Measurements from ENCODE around the gene MYO16. TPM values are rescaled to one million over a fixed set of nuclear protein-coding genes. Genes with fewer than 3 reads are reported as not detected.

Gene MYO16
- total RNA-seq, 3 donors from 2014 or later = 0.08 TPM; not detected in 2

- ATAC-seq (no peak), DNase-seq (no peak)
- Mint-ChIP-seq H3K27me3 (ENCODE audit: low read depth) (peaks cover 4% of the 10 kb centered on the region), H3K36me3 (ENCODE audit: insufficient read depth) (no peaks in the 10 kb centered on the region), H3K4me1 (ENCODE audit: low read depth) (no peaks in the 10 kb centered on the region), H3K4me3 (no peak overlapping the region), H3K9me3 (peaks cover 7% of the 10 kb centered on the region)
Observed at GRCh38 chr13:108741930-108742329, 112.5 kb downstream of the MYO16 start.

- Mint-ChIP-seq H3K27me3 (ENCODE audit: low read depth) (peaks cover 7% of the 10 kb centered on the region), H3K4me1 (ENCODE audit: low read depth) (no peaks in the 10 kb centered on the region), H3K9me3 (peaks cover 6% of the 10 kb centered on the region), H3K36me3 (ENCODE audit: insufficient read depth) (no peaks in the 10 kb centered on the region), H3K4me3 (no peak overlapping the region)
- DNase-seq (no peak), ATAC-seq (no peak)
Observed at GRCh38 chr13:108742701-108743451, 113.5 kb downstream of the MYO16 start.

- H3K9me3 Mint-ChIP-seq = peaks cover 6% of the 10 kb centered on the region
- ATAC-seq (no peak), DNase-seq (no peak)
- H3K27me3 Mint-ChIP-seq (ENCODE audit: low read depth) = peaks cover 7% of the 10 kb centered on the region
- no peaks in the 10 kb centered on the region for H3K4me1 Mint-ChIP-seq (ENCODE audit: low read depth)
- H3K36me3 Mint-ChIP-seq (ENCODE audit: insufficient read depth) = no peaks in the 10 kb centered on the region
- no peak overlapping the region for H3K4me3 Mint-ChIP-seq
Observed at GRCh38 chr13:108743522-108743921, 114.1 kb downstream of the MYO16 start.

GRCh38 chr13:108747843-108748242, 118.4 kb downstream of the MYO16 start:
- Mint-ChIP-seq H3K4me3 (no peak overlapping the region), H3K27me3 (ENCODE audit: low read depth) (peaks cover 7% of the 10 kb centered on the region), H3K9me3 (peaks cover 6% of the 10 kb centered on the region), H3K4me1 (ENCODE audit: low read depth) (no peaks in the 10 kb centered on the region), H3K36me3 (ENCODE audit: insufficient read depth) (no peaks in the 10 kb centered on the region)
- ATAC-seq (no peak), DNase-seq (no peak)

GRCh38 chr13:108752276-108752675, 122.9 kb downstream of the MYO16 start:
- DNase-seq (no peak), ATAC-seq (no peak)

GRCh38 chr13:108755083-108755482, 125.7 kb downstream of the MYO16 start:
- H3K9me3 Mint-ChIP-seq = no peaks in the 10 kb centered on the region
- ATAC-seq (no peak), DNase-seq (no peak)
- no peaks in the 10 kb centered on the region for H3K36me3 Mint-ChIP-seq (ENCODE audit: insufficient read depth)
- no peaks in the 10 kb centered on the region for H3K4me1 Mint-ChIP-seq (ENCODE audit: low read depth)
- no peak overlapping the region for H3K4me3 Mint-ChIP-seq
- H3K27me3 Mint-ChIP-seq (ENCODE audit: low read depth) = no peaks in the 10 kb centered on the region

More at GRCh38 chr13:108752276-108752675, 122.9 kb downstream of the MYO16 start:
- peaks cover 3% of the 10 kb centered on the region for H3K27me3 Mint-ChIP-seq (ENCODE audit: low read depth)
- H3K4me3 Mint-ChIP-seq = no peak overlapping the region
- H3K4me1 Mint-ChIP-seq (ENCODE audit: low read depth) = no peaks in the 10 kb centered on the region
- H3K9me3 Mint-ChIP-seq = no peaks in the 10 kb centered on the region
- no peaks in the 10 kb centered on the region for H3K36me3 Mint-ChIP-seq (ENCODE audit: insufficient read depth)

GRCh38 chr13:108760129-108760528, 130.7 kb downstream of the MYO16 start:
- Mint-ChIP-seq H3K4me3 (no peak overlapping the region), H3K27me3 (ENCODE audit: low read depth) (no peaks in the 10 kb centered on the region)
- DNase-seq = no peak

GRCh38 chr13:108760541-108760940, 131.1 kb downstream of the MYO16 start:
- no peaks in the 10 kb centered on the region for H3K9me3 Mint-ChIP-seq
- no peaks in the 10 kb centered on the region for H3K36me3 Mint-ChIP-seq (ENCODE audit: insufficient read depth)
- H3K4me3 Mint-ChIP-seq = no peak overlapping the region
- no peak for DNase-seq
- no peaks in the 10 kb centered on the region for H3K27me3 Mint-ChIP-seq (ENCODE audit: low read depth)
- ATAC-seq = no peak
- no peaks in the 10 kb centered on the region for H3K4me1 Mint-ChIP-seq (ENCODE audit: low read depth)

More at GRCh38 chr13:108760129-108760528, 130.7 kb downstream of the MYO16 start:
- H3K9me3 Mint-ChIP-seq = no peaks in the 10 kb centered on the region
- H3K36me3 Mint-ChIP-seq (ENCODE audit: insufficient read depth) = no peaks in the 10 kb centered on the region
- ATAC-seq = no peak
- no peaks in the 10 kb centered on the region for H3K4me1 Mint-ChIP-seq (ENCODE audit: low read depth)

- no peaks in the 10 kb centered on the region for H3K9me3 Mint-ChIP-seq
- H3K4me3 Mint-ChIP-seq = no peak overlapping the region
- H3K4me1 Mint-ChIP-seq (ENCODE audit: low read depth) = no peaks in the 10 kb centered on the region
- H3K36me3 Mint-ChIP-seq (ENCODE audit: insufficient read depth) = no peaks in the 10 kb centered on the region
- DNase-seq = no peak
- no peak for ATAC-seq
- no peaks in the 10 kb centered on the region for H3K27me3 Mint-ChIP-seq (ENCODE audit: low read depth)
Observed at GRCh38 chr13:108768035-108768434, 138.6 kb downstream of the MYO16 start.

GRCh38 chr13:108769213-108770070, 140.0 kb downstream of the MYO16 start:
- Mint-ChIP-seq H3K4me3 (no peak overlapping the region), H3K27me3 (ENCODE audit: low read depth) (no peaks in the 10 kb centered on the region), H3K36me3 (ENCODE audit: insufficient read depth) (no peaks in the 10 kb centered on the region), H3K4me1 (ENCODE audit: low read depth) (no peaks in the 10 kb centered on the region), H3K9me3 (no peaks in the 10 kb centered on the region)
- ATAC-seq (no peak), DNase-seq (no peak)

- H3K4me3 Mint-ChIP-seq = no peak overlapping the region
- no peak for DNase-seq
- no peaks in the 10 kb centered on the region for H3K27me3 Mint-ChIP-seq (ENCODE audit: low read depth)
- H3K36me3 Mint-ChIP-seq (ENCODE audit: insufficient read depth) = no peaks in the 10 kb centered on the region
- H3K4me1 Mint-ChIP-seq (ENCODE audit: low read depth) = no peaks in the 10 kb centered on the region
- no peaks in the 10 kb centered on the region for H3K9me3 Mint-ChIP-seq
- ATAC-seq = no peak
Observed at GRCh38 chr13:108775597-108775996, 146.2 kb downstream of the MYO16 start.

GRCh38 chr13:108776650-108777049, 147.2 kb downstream of the MYO16 start:
- no peaks in the 10 kb centered on the region for H3K27me3 Mint-ChIP-seq (ENCODE audit: low read depth)
- no peak for ATAC-seq

GRCh38 chr13:108777421-108778420, 148.3 kb downstream of the MYO16 start:
- no peaks in the 10 kb centered on the region for H3K36me3 Mint-ChIP-seq (ENCODE audit: insufficient read depth)
- ATAC-seq = no peak
- H3K9me3 Mint-ChIP-seq = no peaks in the 10 kb centered on the region
- no peaks in the 10 kb centered on the region for H3K4me1 Mint-ChIP-seq (ENCODE audit: low read depth)
- no peaks in the 10 kb centered on the region for H3K27me3 Mint-ChIP-seq (ENCODE audit: low read depth)
- H3K4me3 Mint-ChIP-seq = no peak overlapping the region
- no peak for DNase-seq

More at GRCh38 chr13:108776650-108777049, 147.2 kb downstream of the MYO16 start:
- H3K9me3 Mint-ChIP-seq = no peaks in the 10 kb centered on the region
- no peaks in the 10 kb centered on the region for H3K4me1 Mint-ChIP-seq (ENCODE audit: low read depth)
- no peaks in the 10 kb centered on the region for H3K36me3 Mint-ChIP-seq (ENCODE audit: insufficient read depth)
- no peak for DNase-seq
- H3K4me3 Mint-ChIP-seq = no peak overlapping the region

- H3K4me1 Mint-ChIP-seq (ENCODE audit: low read depth) = no peaks in the 10 kb centered on the region
- H3K27me3 Mint-ChIP-seq (ENCODE audit: low read depth) = no peaks in the 10 kb centered on the region
- no peaks in the 10 kb centered on the region for H3K9me3 Mint-ChIP-seq
- ATAC-seq = no peak
- no peaks in the 10 kb centered on the region for H3K36me3 Mint-ChIP-seq (ENCODE audit: insufficient read depth)
- DNase-seq = no peak
- H3K4me3 Mint-ChIP-seq = no peak overlapping the region
Observed at GRCh38 chr13:108779308-108779707, 149.9 kb downstream of the MYO16 start.

All from activated T-cell treated with anti-CD3 and anti-CD28 coated beads, Interleukin-2, amount 50 U/mL, for 4 hours (primary cell).